GM21825 (cell line): ENCODE data around the gene ABHD15.
"Not testable (repeated sequence)": the region's sequence is repeated elsewhere in the genome, so short reads cannot be mapped to it uniquely, and the experiment has no call there.

Experiments used
- ATAC-seq: cut with Tn5 transposase; IDR thresholded peaks from one replicate; pipeline ENCODE4 v1.9.1; 2021; ENCODE audit warnings: mild to moderate bottlenecking, moderate library complexity; ENCODE audit not compliant: unreplicated experiment

ABHD15 gene

DNA sequence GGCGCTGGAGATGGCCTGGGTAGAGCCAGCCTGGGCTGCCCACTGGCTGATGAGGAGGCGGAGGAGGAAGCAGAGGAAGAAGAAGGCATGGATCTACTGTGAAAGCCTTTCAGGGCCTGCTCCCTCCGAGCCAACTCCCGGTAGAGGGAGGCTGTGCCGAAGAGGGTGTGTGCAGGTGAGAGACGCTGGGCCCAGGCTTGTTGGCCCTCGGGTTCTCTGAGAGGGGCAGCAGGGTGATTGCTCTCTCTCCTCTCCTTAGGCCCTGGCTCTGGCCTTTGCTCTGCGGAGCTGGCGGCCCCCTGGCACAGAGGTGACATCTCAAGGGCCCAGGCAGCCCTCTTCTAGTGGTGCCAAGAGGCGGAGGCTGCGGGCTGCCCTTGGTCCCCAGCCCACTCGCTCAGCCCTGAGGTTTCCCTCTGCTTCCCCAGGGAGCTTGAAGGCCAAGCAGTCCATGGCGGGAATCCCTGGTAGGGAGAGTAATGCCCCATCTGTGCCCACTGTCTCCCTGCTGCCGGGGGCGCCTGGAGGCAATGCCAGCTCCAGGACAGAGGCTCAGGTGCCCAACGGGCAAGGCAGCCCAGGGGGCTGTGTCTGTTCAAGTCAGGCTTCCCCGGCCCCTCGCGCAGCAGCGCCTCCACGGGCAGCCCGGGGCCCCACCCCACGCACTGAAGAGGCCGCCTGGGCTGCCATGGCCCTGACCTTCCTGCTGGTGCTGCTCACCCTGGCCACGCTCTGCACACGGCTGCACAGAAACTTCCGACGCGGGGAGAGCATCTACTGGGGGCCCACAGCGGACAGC, 5.2 kb upstream of the ABHD15 start:
- no peak for ATAC-seq

- no peak for ATAC-seq
Observed at GRCh38 chr17:29571486-29571882, 4.6 kb upstream of the ABHD15 start.

DNA sequence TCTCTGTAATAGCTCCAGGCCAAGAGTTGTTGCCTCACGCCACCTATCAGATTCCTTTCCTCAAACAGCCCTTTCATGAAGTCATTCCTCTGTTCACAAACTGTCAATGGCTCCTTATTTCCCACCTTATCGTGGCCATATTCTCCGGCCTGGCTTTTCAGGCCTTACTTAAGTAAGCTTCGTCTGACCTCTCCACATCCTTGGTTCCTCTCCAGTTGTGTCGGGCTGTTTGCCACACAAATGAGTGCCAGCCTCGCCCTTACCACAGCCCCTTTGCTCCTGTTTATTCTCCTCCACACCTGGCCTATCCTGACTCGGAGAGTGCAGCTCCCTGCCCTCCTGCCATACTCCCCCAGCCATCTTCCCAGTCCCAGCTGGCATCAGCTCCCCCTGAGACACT, 3.7 kb upstream of the ABHD15 start:
- ATAC-seq, result no peak

- ATAC-seq, result no peak
Observed at GRCh38 chr17:29569245-29569950, 2.6 kb upstream of the ABHD15 start.

- peak; percentile 45 for ATAC-seq
Observed at GRCh38 chr17:29568331-29569244, 1.8 kb upstream of the ABHD15 start, which contains the start of gene TP53I13. Gene TP53I13 (plus strand): TSS chr17:29568701. CDS start chr17:29568759, 58 bp downstream.

GRCh38 chr17:29567554-29568330, 905 bp upstream of the ABHD15 start:
- ATAC-seq, result peak; percentile 30

DNA sequence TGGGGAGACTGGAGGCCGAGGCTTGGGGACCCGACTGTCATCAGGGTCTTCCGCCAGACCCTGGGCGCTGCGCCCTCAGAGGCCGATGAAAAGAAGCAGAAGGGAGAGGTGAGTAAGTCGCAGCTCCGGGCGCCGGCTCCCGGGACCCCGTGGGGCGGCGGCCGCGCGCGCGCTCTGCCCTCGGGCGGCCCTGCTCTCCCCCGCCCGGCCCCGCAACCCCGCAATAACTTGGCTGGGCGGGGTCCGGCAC, 392 bp upstream of the ABHD15 start:
- peak; percentile 9 for ATAC-seq

DNA sequence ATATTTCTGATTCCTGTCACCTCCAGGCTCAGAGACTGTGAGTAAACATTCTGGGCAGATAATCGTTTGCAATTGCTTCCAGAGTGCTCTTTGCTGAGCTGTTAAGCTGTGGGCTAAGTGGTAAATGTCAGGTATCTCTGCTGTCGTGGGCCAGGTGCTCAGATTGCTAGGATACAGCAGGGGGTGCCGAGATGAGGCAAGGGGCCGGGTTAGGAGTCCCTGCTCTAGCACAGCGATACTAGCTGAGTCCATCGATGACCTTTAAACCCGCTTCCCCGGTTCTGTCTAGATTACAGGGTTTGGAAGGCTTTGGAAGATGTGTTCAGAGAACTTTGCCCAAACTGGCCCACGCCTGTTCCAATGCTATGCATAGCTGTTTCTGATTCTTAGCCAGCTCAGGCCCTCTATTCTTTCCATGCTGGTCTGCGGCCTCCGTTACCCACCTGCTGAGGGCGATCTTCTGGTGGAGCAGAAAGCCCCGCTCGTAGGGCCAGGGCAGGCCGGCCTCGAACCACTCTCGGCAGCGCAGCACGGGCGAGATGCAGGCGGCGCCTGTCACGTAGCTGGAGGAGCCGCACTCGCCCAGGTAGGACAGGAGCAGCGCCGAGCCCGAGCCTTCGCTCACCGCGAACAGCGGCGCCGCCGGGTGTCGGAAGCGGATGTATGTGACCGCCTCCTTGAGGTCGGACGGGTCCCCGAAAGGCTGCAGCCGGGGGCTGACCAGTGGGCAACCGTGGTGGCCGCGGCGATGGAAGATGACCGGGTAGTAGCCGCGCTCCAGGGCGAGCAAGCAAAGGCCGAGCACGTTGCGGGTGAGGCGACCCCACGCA, 979 bp downstream of the ABHD15 start:
- ATAC-seq, result no peak

DNA sequence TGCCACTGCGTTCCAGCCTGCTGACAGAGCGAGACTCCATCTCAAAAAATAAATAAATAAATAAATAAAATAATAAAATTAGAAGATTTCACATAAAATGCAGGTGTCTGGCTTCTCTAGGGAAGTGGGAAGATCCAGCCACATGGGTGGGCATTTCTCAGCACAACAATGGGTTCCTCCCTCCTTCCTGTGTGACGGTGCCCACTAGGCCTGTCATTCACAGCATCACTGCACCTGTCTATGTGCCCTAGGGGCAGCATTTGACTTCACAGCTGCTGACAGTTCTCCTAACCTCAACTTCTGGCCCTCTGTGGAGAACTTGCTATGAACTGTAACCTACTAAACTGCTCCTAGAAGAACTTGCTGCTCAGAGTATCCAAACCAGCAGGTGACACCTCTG, 3.0 kb downstream of the ABHD15 start:
- ATAC-seq, result no peak

DNA sequence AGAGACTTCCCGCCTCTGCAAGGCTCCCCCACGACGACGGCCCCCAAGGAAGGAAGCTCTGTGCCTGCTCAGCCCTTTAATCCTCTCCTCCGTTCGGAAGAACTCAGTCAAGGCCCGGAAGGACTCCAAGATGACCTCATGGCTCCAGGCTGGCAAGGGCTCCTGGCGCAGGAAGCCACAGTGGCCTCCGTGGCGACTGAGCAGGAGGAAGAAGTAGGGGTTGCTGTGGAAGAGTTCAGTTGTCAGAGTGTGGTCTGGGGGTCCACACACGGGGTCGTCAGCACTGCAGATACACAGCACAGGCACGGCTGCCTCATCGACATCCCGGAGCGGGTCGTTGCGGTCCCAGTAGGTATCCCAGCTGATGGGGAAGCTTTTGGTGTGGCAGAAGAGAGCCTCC, 4.2 kb downstream of the ABHD15 start:
- no peak for ATAC-seq

DNA sequence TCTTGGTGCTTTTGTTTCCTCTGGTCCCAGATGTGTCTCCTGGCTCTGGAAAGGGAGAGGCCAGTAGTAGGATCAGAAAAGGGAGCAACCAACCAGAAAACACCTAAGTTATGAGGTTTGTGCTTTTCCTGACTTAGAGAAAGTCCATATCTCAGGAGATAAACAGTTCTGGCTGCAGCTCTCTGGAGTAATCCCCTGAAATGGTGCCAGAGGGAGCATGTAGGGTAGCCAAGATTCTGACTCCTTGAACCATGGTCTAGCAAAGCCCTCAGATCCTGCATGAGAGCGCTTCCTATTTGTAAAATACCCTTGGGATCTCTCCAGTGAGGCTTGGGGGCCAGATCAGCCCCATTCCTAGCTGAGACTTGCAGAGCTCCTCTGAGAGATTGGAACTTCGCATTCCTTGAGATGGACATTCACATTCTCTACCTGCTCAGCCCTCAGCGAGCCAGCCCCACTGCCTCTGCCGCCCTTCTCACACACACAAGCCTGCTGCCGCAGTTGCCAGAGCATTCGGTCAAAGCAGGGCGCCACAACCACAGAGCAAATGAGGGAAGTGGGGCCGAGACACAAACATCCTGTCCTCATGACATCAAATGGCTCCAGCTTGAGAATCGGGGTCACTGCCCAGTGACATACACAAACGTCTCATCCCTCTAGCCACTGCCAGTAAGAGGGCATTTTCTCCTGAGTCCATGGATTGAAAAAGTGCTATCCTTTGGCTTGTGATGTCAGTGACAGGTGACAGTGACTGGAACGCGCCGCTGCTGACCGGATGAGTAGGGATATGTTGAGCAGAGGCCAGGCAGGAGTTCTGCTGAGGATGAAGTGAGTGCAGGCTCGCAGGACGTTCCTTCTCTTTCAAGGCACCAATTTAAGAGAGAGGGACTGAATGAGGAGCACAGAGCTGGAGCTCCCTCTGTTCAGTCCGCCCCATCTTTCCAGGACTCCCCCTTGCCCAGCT, 5.0 kb downstream of the ABHD15 start:
- no peak for ATAC-seq

GRCh38 chr17:29560316-29560715, 6.5 kb downstream of the ABHD15 start:
- no peak for ATAC-seq

- no peak for ATAC-seq
Observed at GRCh38 chr17:29559640-29560039, 7.2 kb downstream of the ABHD15 start.

DNA sequence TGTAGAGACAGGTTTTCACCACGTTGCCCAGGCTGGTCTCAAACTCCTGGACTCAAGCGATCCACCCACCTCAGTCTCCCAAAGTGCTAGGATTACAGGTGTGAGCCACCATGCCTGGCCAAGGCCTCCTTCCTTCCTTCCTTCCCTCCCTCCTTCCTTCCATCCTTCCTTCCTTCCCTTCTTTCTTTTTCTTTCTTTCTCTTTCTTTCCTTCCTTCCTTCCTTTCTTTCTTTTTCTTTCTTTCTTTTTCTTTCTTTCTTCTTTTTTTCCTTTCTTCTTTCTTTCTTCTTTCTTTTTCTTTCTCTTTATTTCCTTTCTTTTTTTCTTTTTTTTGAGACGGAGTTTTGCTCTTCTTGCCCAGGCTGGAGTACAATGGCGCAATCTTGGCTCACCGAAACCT, 8.7 kb downstream of the ABHD15 start:
- ATAC-seq, result not testable (repeated sequence)

- no peak for ATAC-seq
Observed at GRCh38 chr17:29557739-29558116, 9.1 kb downstream of the ABHD15 start.

GRCh38 chr17:29557085-29557738, 9.6 kb downstream of the ABHD15 start:
- no peak for ATAC-seq

DNA sequence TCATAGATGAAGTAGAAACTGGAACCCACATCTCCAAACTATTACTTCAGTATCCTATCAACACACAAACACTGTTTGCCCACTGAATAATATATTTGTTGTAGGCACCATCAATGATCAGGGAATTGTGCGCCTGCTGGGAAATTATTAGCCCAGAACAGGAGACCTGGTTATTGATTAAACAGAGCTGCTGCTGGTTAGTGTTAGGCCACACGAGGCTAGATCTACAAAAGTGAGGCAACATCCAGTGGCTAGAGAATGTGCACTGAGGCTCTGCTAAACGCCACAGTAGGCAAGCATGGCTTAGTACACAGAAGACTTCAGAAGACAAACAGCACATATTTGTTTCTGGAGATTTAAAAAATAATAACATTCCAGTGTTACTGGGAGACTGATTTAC, 11.0 kb downstream of the ABHD15 start:
- no peak for ATAC-seq

DNA sequence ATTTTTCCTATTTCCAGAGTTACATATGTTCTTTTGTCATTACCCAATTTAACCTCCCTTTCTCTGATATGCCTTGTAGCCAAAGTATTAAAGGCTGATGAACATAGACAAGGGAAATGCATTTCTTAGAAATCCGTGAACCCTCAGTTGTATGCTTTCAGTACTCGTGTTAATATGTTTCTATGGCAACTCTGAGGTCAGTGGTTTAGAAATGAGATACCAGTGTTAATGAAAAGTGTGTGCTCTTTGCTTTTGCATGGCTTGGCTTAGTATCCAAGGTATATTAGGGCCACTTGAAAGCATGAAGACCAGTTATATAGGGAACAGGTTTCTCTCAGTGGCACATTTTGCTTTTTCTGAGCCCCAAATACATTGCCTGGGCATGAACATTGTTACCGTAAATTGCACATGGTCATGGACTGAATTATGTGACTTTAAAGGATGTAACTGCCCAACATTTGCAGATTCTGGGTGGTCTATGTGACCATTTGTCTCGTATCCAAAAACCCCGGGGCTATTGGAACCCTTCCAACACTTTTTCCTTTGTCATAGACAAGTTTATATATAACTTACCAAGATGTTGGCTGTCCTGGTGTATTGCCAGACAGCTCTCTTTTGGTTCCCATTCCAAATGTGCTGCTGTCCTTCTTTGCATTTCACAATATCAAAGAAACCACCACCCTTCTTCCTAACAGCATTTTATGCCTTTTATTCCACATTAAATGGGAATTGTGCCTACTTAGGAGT, 17.5 kb downstream of the ABHD15 start:
- ATAC-seq, result no peak
